ENCODE data around the gene LPO. TPM values are rescaled to one million over a fixed set of nuclear protein-coding genes. Genes with fewer than 3 reads are reported as not detected.

Gene LPO
- total and polyA plus RNA-seq, 2 donors (not counting 3 experiments of a cell fraction or from before 2014, with no cell fraction given), result not detected

DNA sequence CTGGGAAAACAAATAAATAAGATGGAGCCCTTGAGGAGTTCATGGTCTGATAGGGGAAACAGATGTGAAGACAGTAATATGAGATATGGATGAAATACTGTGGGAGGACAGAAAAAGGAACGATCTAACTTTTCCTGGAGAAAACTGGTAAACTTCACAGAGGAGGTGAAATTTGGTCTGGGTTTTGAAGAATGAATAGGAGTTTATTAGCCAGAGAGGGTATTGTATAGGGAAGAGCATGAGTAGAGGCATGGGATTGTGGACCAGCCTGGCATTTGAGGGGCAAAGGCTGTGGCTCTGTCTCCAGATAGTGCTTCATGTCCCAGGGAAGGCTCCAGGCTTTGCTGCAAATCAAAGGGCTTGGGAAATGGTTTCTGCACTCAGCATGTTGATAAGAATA lies 1.6 kb downstream of the LPO start:
- Histone ChIP-seq H3K27me3 (ENCODE audit: control insufficient read depth in 2 of 2, insufficient read depth in 2 of 2, low read length in 2 of 2) (peaks cover 11 to 38% of the 10 kb centered on the region in 2 experiments), H3K27ac (ENCODE audit: insufficient read depth, low read depth, low read length) (no peak overlapping the region), H3K4me2 (ENCODE audit: insufficient read depth, low read length) (no peak overlapping the region), H3K79me2 (ENCODE audit: control insufficient read depth, insufficient read depth, low read length) (no peaks in the 10 kb centered on the region), H4K20me1 (replicated peaks; ENCODE audit: control insufficient read depth, extremely low read depth, insufficient read depth, low read length) (no peaks in the 10 kb centered on the region), H3K9ac (replicated peaks; ENCODE audit: extremely low read depth, insufficient read depth, low read length) (no peak overlapping the region), H3K9me3 (replicated peaks; ENCODE audit: control insufficient read depth, insufficient read depth, low read length) (no peaks in the 10 kb centered on the region), H3K4me1 (ENCODE audit: control insufficient read depth, extremely low read depth, insufficient read depth, low read length) (no peaks in the 10 kb centered on the region), H3K9me1 (replicated peaks; ENCODE audit: control insufficient read depth, extremely low read depth, insufficient read depth, low read length) (no peaks in the 10 kb centered on the region), H3K4me3 (replicated peaks in 1 of 3; ENCODE audit: insufficient read depth in 1 of 3, low read depth in 1 of 3, low read length in 3 of 3) (no peak overlapping the region), H3K36me3 (ENCODE audit: control insufficient read depth in 2 of 2, extremely low read depth in 1 of 2, insufficient read depth in 2 of 2, low read length in 2 of 2) (no peaks in the 10 kb centered on the region), H2AFZ (ENCODE audit: low read depth, low read length) (no peak overlapping the region)
- BruUV-seq (replicated peaks), result no TSS peak
- intact Hi-C loops (cut with micrococcal nuclease) (no loop called here), dilution Hi-C loops (cut with MboI; ENCODE audit: extremely low pct_ligation_motif_present, low sequenced_read_pairs) (no loop called here)
- POLR2A ChIA-PET, result no interaction called here
- CTCF ChIA-PET, result no interaction called here
- FAIRE-seq (no peak), DNase-seq (ENCODE audit: low read depth, low spot score) (no peak)
- no peak for TF ChIP-seq EZH2 (IDR thresholded peaks at IDR 0.05; ENCODE audit: borderline replicate concordance, low read depth, low read length, severe bottlenecking)

DNA sequence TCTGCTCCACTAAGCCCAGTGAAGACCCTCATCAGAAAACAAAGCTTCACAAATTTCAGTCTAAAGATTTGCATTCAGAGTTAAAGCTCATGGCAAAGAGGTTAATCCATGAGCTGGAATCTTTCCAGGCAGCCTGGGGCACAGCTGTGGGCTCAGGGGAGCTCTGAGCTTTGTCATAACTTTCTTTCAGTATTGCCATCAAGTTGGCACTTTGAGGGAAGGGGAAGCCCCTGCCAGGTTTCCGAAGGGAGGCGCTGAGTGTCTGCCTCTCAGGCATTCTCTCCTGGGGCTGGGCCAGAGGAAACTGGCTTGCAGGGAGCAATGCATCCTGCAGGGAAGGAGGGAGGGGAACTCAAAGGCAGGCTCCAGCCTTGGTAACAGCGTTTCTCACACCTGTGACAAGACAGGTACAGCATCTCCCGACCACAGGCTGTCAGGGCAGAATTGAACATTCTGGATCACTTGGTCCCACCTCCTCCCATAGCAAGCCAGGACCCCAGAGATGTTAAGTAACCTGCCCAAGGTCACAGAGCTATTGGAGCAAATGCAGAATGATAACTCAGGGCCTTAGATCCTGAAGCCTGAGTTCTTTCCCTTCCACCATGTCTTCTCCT lies 3.9 kb downstream of the LPO start:
- POLR2A ChIA-PET, result interaction anchor here (0.5 kb wide), 1 partner anchor 159 kb away, joined by 3 read pairs; the partner anchor contains the start of gene DYNLL2
- Histone ChIP-seq H3K9me1 (replicated peaks; ENCODE audit: control insufficient read depth, extremely low read depth, insufficient read depth, low read length) (no peaks in the 10 kb centered on the region), H3K36me3 (ENCODE audit: control insufficient read depth in 2 of 2, extremely low read depth in 1 of 2, insufficient read depth in 2 of 2, low read length in 2 of 2) (no peaks in the 10 kb centered on the region), H4K20me1 (replicated peaks; ENCODE audit: control insufficient read depth, extremely low read depth, insufficient read depth, low read length) (no peaks in the 10 kb centered on the region), H3K4me3 (replicated peaks in 1 of 3; ENCODE audit: insufficient read depth in 1 of 3, low read depth in 1 of 3, low read length in 3 of 3) (no peak overlapping the region), H3K4me2 (ENCODE audit: insufficient read depth, low read length) (no peak overlapping the region), H3K9me3 (replicated peaks; ENCODE audit: control insufficient read depth, insufficient read depth, low read length) (no peaks in the 10 kb centered on the region), H3K4me1 (ENCODE audit: control insufficient read depth, extremely low read depth, insufficient read depth, low read length) (no peaks in the 10 kb centered on the region), H3K27ac (ENCODE audit: insufficient read depth, low read depth, low read length) (no peak overlapping the region), H3K27me3 (ENCODE audit: control insufficient read depth in 2 of 2, insufficient read depth in 2 of 2, low read length in 2 of 2) (peaks cover 8 to 23% of the 10 kb centered on the region in 2 experiments), H3K79me2 (ENCODE audit: control insufficient read depth, insufficient read depth, low read length) (no peaks in the 10 kb centered on the region), H2AFZ (ENCODE audit: low read depth, low read length) (no peak overlapping the region), H3K9ac (replicated peaks; ENCODE audit: extremely low read depth, insufficient read depth, low read length) (no peak overlapping the region)
- FAIRE-seq, result no peak
- BruUV-seq (replicated peaks), result no TSS peak
- dilution Hi-C loops (cut with MboI; ENCODE audit: extremely low pct_ligation_motif_present, low sequenced_read_pairs) (no loop called here), intact Hi-C loops (cut with micrococcal nuclease) (no loop called here)
- no peak for DNase-seq (ENCODE audit: low read depth, low spot score)
- TF ChIP-seq EZH2 (IDR thresholded peaks at IDR 0.05; ENCODE audit: borderline replicate concordance, low read depth, low read length, severe bottlenecking) (no peak), POLR2A (IDR thresholded peaks at IDR 0.05; ENCODE audit: low read depth, low read length) (no peak), POLR2AphosphoS5 (IDR thresholded peaks at IDR 0.05; ENCODE audit: insufficient read depth, low read depth, low read length) (no peak), JUN (IDR thresholded peaks at IDR 0.05; ENCODE audit: borderline replicate concordance, insufficient read depth, insufficient read length, low read depth) (no peak), GATA2 (IDR thresholded peaks at IDR 0.05; ENCODE audit: insufficient read depth, insufficient read length, low read depth, low read length) (no peak), MYC (IDR thresholded peaks at IDR 0.05; ENCODE audit: low read depth, low read length) (no peak), FOS (IDR thresholded peaks at IDR 0.05; ENCODE audit: borderline replicate concordance, insufficient read depth, low read length) (no peak)
- TF ChIP-seq, protein P1, sequence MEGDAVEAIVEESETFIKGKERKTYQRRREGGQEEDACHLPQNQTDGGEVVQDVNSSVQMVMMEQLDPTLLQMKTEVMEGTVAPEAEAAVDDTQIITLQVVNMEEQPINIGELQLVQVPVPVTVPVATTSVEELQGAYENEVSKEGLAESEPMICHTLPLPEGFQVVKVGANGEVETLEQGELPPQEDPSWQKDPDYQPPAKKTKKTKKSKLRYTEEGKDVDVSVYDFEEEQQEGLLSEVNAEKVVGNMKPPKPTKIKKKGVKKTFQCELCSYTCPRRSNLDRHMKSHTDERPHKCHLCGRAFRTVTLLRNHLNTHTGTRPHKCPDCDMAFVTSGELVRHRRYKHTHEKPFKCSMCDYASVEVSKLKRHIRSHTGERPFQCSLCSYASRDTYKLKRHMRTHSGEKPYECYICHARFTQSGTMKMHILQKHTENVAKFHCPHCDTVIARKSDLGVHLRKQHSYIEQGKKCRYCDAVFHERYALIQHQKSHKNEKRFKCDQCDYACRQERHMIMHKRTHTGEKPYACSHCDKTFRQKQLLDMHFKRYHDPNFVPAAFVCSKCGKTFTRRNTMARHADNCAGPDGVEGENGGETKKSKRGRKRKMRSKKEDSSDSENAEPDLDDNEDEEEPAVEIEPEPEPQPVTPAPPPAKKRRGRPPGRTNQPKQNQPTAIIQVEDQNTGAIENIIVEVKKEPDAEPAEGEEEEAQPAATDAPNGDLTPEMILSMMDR (IDR thresholded peaks at IDR 0.05; ENCODE audit: extremely low read depth in 1 of 2, insufficient read depth in 1 of 2, low read depth in 1 of 2, low read length in 2 of 2), result no peak
- TF ChIP-seq, protein P2, sequence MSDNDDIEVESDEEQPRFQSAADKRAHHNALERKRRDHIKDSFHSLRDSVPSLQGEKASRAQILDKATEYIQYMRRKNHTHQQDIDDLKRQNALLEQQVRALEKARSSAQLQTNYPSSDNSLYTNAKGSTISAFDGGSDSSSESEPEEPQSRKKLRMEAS (IDR thresholded peaks at IDR 0.05; ENCODE audit: insufficient read depth, insufficient read length), result no peak
- CTCF ChIA-PET, result interaction anchor here (1.0 to 1.2 kb wide), 2 partner anchors 8 to 10 kb away, joined by 3 to 5 read pairs; no protein-coding TSS in a partner anchor

All from endothelial cell of umbilical vein (primary cell).